Lower leg skin (tissue), 4 donors: ENCODE measurements around the gene ATP7B. TPM values are rescaled to one million over a fixed set of nuclear protein-coding genes. Genes with fewer than 3 reads are reported as not detected.

Source experiments
- DNase-seq, 2 donors: peaks; one replicate each; pipeline ENCODE4 v3.0.0-alpha.2; 2019; ENCODE audit warnings: low spot score in 2 of 2
- H3K4me3 ChIP-seq: fragments of 200-600 bp; sonication (generic); 2 replicates; pipeline ENCODE4 v1.5.1; 2017; ENCODE audit warnings: mild to moderate bottlenecking, low read depth; ENCODE audit not compliant: poor library complexity, severe bottlenecking
- CTCF ChIP-seq, 3 donors: fragments of 450-650 bp; IDR thresholded peaks; one replicate each; pipeline ENCODE4 v1.5.1; 2016; ENCODE audit warnings: antibody characterized with exemption in 3 of 3, mild to moderate bottlenecking in 3 of 3, moderate library complexity in 2 of 3
- POLR2A ChIP-seq, 2 donors: fragments of 450-650 bp; IDR thresholded peaks; one replicate each; pipeline ENCODE4 v1.6.1; 2016 to 2017; ENCODE audit warnings: antibody characterized with exemption in 2 of 2, mild to moderate bottlenecking in 1 of 2, moderate library complexity in 1 of 2
- WGBS, 2 donors: methylation state at CpG; one replicate each; pipeline ENCODE4 v1.1.5; 2018; 5-methylcytosine and 5-hydroxymethylcytosine counted together
- intact Hi-C: fragments of 100-400 bp; cut with DNase I; formaldehyde crosslinking; loops from one replicate; pipeline ENCODE4 v1.15.0; 2023; ENCODE audit warnings: low total_unique reads
- total RNA-seq, 4 donors: library from RNA; depleted of rRNA; stranded (reverse); fragments of >200 nt; gene quantifications; one replicate each; pipeline ENCODE4 v1.1.0, GENCODE V29; 2016

The ATP7B gene
- total RNA-seq, 4 donors from 2014 or later = 2.6 to 6.1 (median 4.0) TPM

DNA sequence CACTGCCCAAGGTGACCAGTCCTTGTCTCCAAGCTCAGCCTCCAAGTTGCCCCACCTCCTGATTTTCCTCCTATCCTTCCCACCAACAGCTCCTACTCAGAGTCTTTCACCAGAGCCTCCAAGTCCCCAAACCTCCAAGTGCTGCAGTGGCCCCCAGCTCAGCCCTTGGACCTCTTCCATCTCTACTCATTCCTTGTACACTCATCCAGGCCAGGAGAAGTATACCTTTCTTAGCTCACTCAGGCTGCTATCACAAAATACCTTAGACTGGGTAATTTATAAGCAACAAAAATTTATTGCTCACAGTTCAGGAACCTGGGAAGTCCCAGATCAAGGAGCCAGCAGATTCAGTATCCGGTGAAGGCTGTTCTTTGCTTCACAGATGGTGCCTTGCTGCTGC lies 11.3 kb downstream of the ATP7B start:
- H3K4me3 ChIP-seq = no peak overlapping the region
- no peak for DNase-seq
- intact Hi-C loops = loop anchor here (5.0 kb wide), 1 partner anchor 127 kb away; the partner anchor contains the start of gene NEK5
- WGBS, 2 donors = 50 to 64% methylated on average over 1 of the region's 1 CpG
- TF ChIP-seq CTCF (IDR thresholded peaks at IDR 0.05) = no peak
- no peak for TF ChIP-seq POLR2A (IDR thresholded peaks at IDR 0.05)

DNA sequence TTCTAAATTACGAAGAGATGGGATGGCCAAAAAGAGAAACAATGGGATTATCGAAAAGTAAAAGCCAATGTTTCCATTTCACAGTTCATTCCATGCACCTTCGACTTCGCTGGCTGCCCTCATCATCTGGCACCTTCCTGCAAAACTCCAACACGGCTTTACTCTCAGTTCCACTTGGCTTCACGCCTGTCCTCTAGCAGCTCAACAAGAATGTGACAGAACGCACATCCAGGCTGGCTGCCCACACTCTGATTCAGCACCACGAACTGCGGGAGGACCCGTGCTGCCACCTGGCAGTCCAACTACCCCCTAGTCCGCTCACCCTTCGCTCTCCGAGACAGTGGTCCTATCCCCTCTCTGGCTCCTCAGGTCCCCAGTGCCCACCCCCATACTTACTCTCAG lies 11.7 kb downstream of the ATP7B start:
- no peak for TF ChIP-seq CTCF (IDR thresholded peaks at IDR 0.05)
- TF ChIP-seq POLR2A (IDR thresholded peaks at IDR 0.05) = no peak
- no peak for DNase-seq
- H3K4me3 ChIP-seq = no peak overlapping the region
- 45 to 50% methylated on average over 13 of the region's 13 CpGs for WGBS, 2 donors
- intact Hi-C loops = loop anchor here (5.0 kb wide), 1 partner anchor 128 kb away; the partner anchor contains the start of gene NEK5

- no peak overlapping the region for H3K4me3 ChIP-seq
- TF ChIP-seq POLR2A (IDR thresholded peaks at IDR 0.05) (no peak), CTCF (IDR thresholded peaks at IDR 0.05) (no peak)
- 65 to 67% methylated on average over 6 of the region's 6 CpGs for WGBS, 2 donors
- no peak for DNase-seq
- intact Hi-C loops = loop anchor here (5.0 kb wide), 1 partner anchor 128 kb away; the partner anchor contains the start of gene NEK5
Measured at GRCh38 chr13:51998723-51999509, 12.3 kb downstream of the ATP7B start.

GRCh38 chr13:51997641-51998330 lies 13.5 kb downstream of the ATP7B start:
- H3K4me3 ChIP-seq = no peak overlapping the region
- DNase-seq = no peak
- TF ChIP-seq POLR2A (IDR thresholded peaks at IDR 0.05) (no peak), CTCF (IDR thresholded peaks at IDR 0.05) (no peak)
- intact Hi-C loops = loop anchor here (5.0 kb wide), 1 partner anchor 130 kb away; the partner anchor contains the start of gene NEK5
- WGBS, 2 donors = 76 to 77% methylated on average over 8 of the region's 8 CpGs

- H3K4me3 ChIP-seq = no peak overlapping the region
- WGBS, 2 donors = 95 to 100% methylated on average over 2 of the region's 2 CpGs
- intact Hi-C loops = loop anchor here (5.0 kb wide), 1 partner anchor 130 kb away; the partner anchor contains the start of gene NEK5
- no peak for DNase-seq
- TF ChIP-seq POLR2A (IDR thresholded peaks at IDR 0.05) (no peak), CTCF (IDR thresholded peaks at IDR 0.05) (no peak)
Measured at GRCh38 chr13:51997186-51997585, 14.1 kb downstream of the ATP7B start.
